Neural progenitor cell (in vitro differentiated cells): Measurements from ENCODE around the gene KDM2A. TPM values are rescaled to one million over a fixed set of nuclear protein-coding genes. Genes with fewer than 3 reads are reported as not detected.

Experiments used
- DNase-seq: peaks from one replicate; pipeline ENCODE4 v3.0.0-alpha.2; 2016; ENCODE audit warnings: low spot score
- H2AFZ ChIP-seq: fragments of 200-600 bp; sonication (generic); replicated peaks from 2 replicates; pipeline ENCODE4 v1.6.1; 2016; ENCODE audit warnings: antibody characterized with exemption
- H3F3A ChIP-seq: fragments of 200-600 bp; sonication (generic); 2 replicates; pipeline ENCODE4 v1.6.1; 2016; ENCODE audit warnings: antibody characterized with exemption, low read depth
- H3K27ac ChIP-seq: fragments of 200-600 bp; sonication (generic); 2 replicates; pipeline ENCODE4 v1.5.1; 2016; ENCODE audit warnings: mild to moderate bottlenecking
- H3K27me3 ChIP-seq: fragments of 200-600 bp; sonication (generic); 2 replicates; pipeline ENCODE4 v1.6.1; 2016; ENCODE audit warnings: mild to moderate bottlenecking, moderate library complexity
- H3K36me3 ChIP-seq: fragments of 200-600 bp; sonication (generic); 2 replicates; pipeline ENCODE4 v1.5.1; 2016
- H3K4me1 ChIP-seq: fragments of 200-600 bp; sonication (generic); 2 replicates; pipeline ENCODE4 v1.6.1; 2016; ENCODE audit warnings: mixed run types
- H3K4me2 ChIP-seq: fragments of 200-600 bp; sonication (generic); 2 replicates; pipeline ENCODE4 v1.6.1; 2016
- H3K4me3 ChIP-seq: fragments of 200-600 bp; sonication (generic); 2 replicates; pipeline ENCODE4 v1.5.1; 2016
- H3K79me2 ChIP-seq: fragments of 200-600 bp; sonication (generic); 2 replicates; pipeline ENCODE4 v1.6.1; 2016; ENCODE audit warnings: low read depth
- H3K9ac ChIP-seq: fragments of 200-600 bp; sonication (generic); 2 replicates; pipeline ENCODE4 v1.6.1; 2016
- H3K9me3 ChIP-seq: fragments of 200-600 bp; sonication (generic); 2 replicates; pipeline ENCODE4 v1.5.1; 2016; ENCODE audit warnings: low read depth
- H4K20me1 ChIP-seq: fragments of 200-600 bp; sonication (generic); 2 replicates; pipeline ENCODE4 v1.6.1; 2016; ENCODE audit warnings: low read depth
- H3K27ac Mint-ChIP-seq: 3 replicates; pipeline ENCODE4 v1.8.0; 2021; ENCODE audit warnings: mixed read lengths
- H3K27me3 Mint-ChIP-seq: 2 replicates; pipeline ENCODE4 v1.8.0; 2022; ENCODE audit warnings: low read depth, mild to moderate bottlenecking, inconsistent platforms, moderate library complexity, mixed read lengths; ENCODE audit not compliant: insufficient read depth
- H3K36me3 Mint-ChIP-seq: 3 replicates; pipeline ENCODE4 v1.8.0; 2021; ENCODE audit warnings: mixed read lengths
- H3K4me1 Mint-ChIP-seq: 3 replicates; pipeline ENCODE4 v1.8.0; 2021; ENCODE audit warnings: mixed read lengths
- H3K4me3 Mint-ChIP-seq: 3 replicates; pipeline ENCODE4 v1.8.0; 2021; ENCODE audit warnings: mild to moderate bottlenecking, moderate library complexity, mixed read lengths
- H3K9me3 Mint-ChIP-seq: 3 replicates; pipeline ENCODE4 v1.8.0; 2020; ENCODE audit warnings: mixed read lengths
- EZH2 ChIP-seq: fragments of 200-600 bp; sonication (generic); IDR thresholded peaks from 2 replicates; pipeline ENCODE4 v1.6.1; 2017; ENCODE audit warnings: antibody characterized with exemption, mild to moderate bottlenecking, moderate library complexity
- EZH2phosphoT487 ChIP-seq: fragments of 200-600 bp; sonication (generic); IDR thresholded peaks from 2 replicates; pipeline ENCODE4 v1.6.1; 2017; ENCODE audit warnings: antibody characterized with exemption
- total RNA-seq: library from RNA; depleted of rRNA; stranded (reverse); fragments of >200 nt; gene quantifications from 2 replicates; pipeline ENCODE4 v1.2.3, GENCODE V29; 2015; ENCODE audit warnings: low replicate concordance
- TF ChIP-seq, protein P1 (sequence below): fragments of 200-600 bp; sonication (generic); IDR thresholded peaks from 2 replicates; pipeline ENCODE4 v1.5.1; 2017; ENCODE audit warnings: antibody characterized with exemption, mild to moderate bottlenecking

KDM2A gene
- total RNA-seq, 1 donor from 2014 or later: 49.5 TPM

DNA sequence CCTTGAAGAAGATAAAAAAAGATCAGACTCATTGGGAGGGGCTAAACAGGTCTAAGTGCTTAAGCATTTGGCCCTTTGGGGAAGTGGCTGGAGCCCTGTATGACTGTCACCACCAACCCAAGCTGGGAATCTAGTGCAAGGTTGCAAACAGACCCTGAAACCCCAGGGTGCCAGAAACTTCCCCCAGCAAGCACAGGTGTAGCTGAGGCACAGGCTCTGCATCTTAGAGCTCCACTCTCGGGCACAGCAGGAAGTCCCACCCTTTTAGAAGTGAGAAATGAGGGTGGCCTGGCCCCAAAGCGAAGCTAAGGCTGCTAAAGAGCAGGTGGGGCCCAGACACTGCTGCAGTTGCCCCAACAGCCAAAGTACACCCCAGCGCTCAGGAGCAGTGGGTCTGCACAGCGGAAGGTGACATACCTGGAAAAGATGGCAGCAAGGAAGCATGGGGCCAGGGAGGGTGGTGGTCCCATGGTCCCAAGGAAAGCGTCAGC is 5.8 kb upstream of the KDM2A start:
- H4K20me1 ChIP-seq: no peaks in the 10 kb centered on the region
- peaks cover 7% of the 10 kb centered on the region for H3K79me2 ChIP-seq
- H3K27ac ChIP-seq: no peak overlapping the region
- no peak overlapping the region for H3K9ac ChIP-seq
- no peak overlapping the region for H3K4me3 ChIP-seq
- no peaks in the 10 kb centered on the region for H3K9me3 ChIP-seq
- peaks cover 9% of the 10 kb centered on the region for H3K4me1 Mint-ChIP-seq
- H3K36me3 ChIP-seq: no peaks in the 10 kb centered on the region
- no peak for DNase-seq
- peaks cover 8% of the 10 kb centered on the region for H3K27me3 Mint-ChIP-seq
- H3F3A ChIP-seq: peaks cover 20% of the 10 kb centered on the region
- peaks cover 12% of the 10 kb centered on the region for H3K4me1 ChIP-seq
- no peak overlapping the region for H3K4me3 Mint-ChIP-seq
- H3K9me3 Mint-ChIP-seq: no peaks in the 10 kb centered on the region
- H3K27ac Mint-ChIP-seq: no peak overlapping the region
- H2AFZ ChIP-seq: no peak overlapping the region
- H3K36me3 Mint-ChIP-seq: no peaks in the 10 kb centered on the region
- peaks cover 12% of the 10 kb centered on the region for H3K27me3 ChIP-seq
- H3K4me2 ChIP-seq: no peak overlapping the region
- TF ChIP-seq EZH2 (no peak), EZH2phosphoT487 (no peak)
- TF ChIP-seq, protein P1, sequence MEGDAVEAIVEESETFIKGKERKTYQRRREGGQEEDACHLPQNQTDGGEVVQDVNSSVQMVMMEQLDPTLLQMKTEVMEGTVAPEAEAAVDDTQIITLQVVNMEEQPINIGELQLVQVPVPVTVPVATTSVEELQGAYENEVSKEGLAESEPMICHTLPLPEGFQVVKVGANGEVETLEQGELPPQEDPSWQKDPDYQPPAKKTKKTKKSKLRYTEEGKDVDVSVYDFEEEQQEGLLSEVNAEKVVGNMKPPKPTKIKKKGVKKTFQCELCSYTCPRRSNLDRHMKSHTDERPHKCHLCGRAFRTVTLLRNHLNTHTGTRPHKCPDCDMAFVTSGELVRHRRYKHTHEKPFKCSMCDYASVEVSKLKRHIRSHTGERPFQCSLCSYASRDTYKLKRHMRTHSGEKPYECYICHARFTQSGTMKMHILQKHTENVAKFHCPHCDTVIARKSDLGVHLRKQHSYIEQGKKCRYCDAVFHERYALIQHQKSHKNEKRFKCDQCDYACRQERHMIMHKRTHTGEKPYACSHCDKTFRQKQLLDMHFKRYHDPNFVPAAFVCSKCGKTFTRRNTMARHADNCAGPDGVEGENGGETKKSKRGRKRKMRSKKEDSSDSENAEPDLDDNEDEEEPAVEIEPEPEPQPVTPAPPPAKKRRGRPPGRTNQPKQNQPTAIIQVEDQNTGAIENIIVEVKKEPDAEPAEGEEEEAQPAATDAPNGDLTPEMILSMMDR: no peak

DNA sequence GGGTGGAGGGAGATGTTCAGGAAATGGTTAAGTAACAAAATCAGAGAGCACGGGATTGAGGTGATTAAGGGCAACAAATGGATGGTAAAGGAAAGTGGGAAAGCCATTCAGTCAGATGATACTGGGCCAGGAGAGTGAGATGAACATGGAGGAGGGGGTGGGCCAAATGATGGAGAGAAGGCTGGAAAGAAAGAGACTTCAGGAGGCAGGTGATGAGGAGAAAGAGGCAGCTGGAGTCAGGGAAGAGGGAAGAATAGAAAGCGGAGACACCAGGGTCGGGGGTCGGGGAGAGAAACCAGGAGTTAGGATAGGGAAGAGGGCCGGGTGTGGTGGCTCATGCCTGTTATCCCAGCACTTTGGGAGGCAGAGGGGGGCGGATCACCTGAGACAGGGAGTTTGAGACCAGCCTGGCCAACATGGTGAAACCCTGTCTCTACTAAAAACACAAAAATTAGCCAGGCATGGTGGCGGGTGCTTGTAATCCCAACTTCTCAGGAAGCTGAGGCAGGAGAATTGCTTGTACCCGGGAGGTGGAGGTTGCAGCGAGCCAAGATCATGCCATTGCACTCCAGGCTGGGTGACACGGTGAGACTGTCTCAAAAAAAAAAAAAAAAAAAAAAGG is 4.7 kb upstream of the KDM2A start:
- peaks cover 8% of the 10 kb centered on the region for H3K27me3 Mint-ChIP-seq
- no peaks in the 10 kb centered on the region for H3K36me3 Mint-ChIP-seq
- Histone ChIP-seq H3K79me2 (peaks cover 9% of the 10 kb centered on the region), H3K36me3 (no peaks in the 10 kb centered on the region), H3K4me1 (peaks cover 12% of the 10 kb centered on the region), H3K27ac (no peak overlapping the region), H3K27me3 (peaks cover 12% of the 10 kb centered on the region), H2AFZ (no peak overlapping the region), H3K9me3 (no peaks in the 10 kb centered on the region), H4K20me1 (no peaks in the 10 kb centered on the region), H3F3A (peaks cover 23% of the 10 kb centered on the region), H3K4me3 (no peak overlapping the region), H3K4me2 (no peak overlapping the region), H3K9ac (no peak overlapping the region)
- no peak for DNase-seq
- peaks cover 9% of the 10 kb centered on the region for H3K4me1 Mint-ChIP-seq
- H3K9me3 Mint-ChIP-seq: no peaks in the 10 kb centered on the region
- no peak overlapping the region for H3K27ac Mint-ChIP-seq
- TF ChIP-seq, protein P1: no peak
- TF ChIP-seq EZH2phosphoT487 (no peak), EZH2 (no peak)
- H3K4me3 Mint-ChIP-seq: no peak overlapping the region

DNA sequence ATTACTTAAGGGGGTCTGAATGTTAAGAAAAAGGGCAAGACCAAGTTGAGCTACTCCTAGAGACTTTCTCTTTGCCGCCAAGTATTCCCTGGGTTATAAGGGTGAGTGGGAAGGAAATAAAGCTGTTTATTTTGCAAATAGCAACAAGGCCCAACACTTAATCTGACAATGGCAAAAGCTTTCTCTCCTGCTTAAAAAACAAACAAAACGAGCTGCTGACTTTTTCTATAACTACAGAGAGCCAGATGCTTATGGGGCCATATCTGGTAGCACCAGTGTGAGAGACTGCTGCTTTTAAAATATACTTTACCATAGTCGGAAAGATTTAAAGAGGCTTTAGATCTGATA is 2.3 kb upstream of the KDM2A start:
- Histone ChIP-seq H3K4me2 (no peak overlapping the region), H3K27ac (no peak overlapping the region)

More for the DNA sequence above, 2.3 kb upstream of the KDM2A start:
- H2AFZ ChIP-seq: no peak overlapping the region
- no peaks in the 10 kb centered on the region for H3K9me3 Mint-ChIP-seq
- no peaks in the 10 kb centered on the region for H3K36me3 ChIP-seq
- no peak overlapping the region for H3K4me3 ChIP-seq
- peaks cover 17% of the 10 kb centered on the region for H3K4me1 Mint-ChIP-seq
- H3K36me3 Mint-ChIP-seq: peaks cover 2% of the 10 kb centered on the region
- DNase-seq: no peak
- H3K9me3 ChIP-seq: no peaks in the 10 kb centered on the region
- peaks cover 21% of the 10 kb centered on the region for H4K20me1 ChIP-seq
- no peak overlapping the region for H3K4me3 Mint-ChIP-seq
- H3K79me2 ChIP-seq: peaks cover 33% of the 10 kb centered on the region
- H3K27me3 ChIP-seq: peaks cover 12% of the 10 kb centered on the region
- TF ChIP-seq, protein P1: no peak
- TF ChIP-seq EZH2: no peak
- no peak for TF ChIP-seq EZH2phosphoT487
- no peak overlapping the region for H3K27ac Mint-ChIP-seq
- H3K27me3 Mint-ChIP-seq: peaks cover 8% of the 10 kb centered on the region
- H3K4me1 ChIP-seq: peaks cover 20% of the 10 kb centered on the region
- H3K9ac ChIP-seq: no peak overlapping the region
- peaks cover 23% of the 10 kb centered on the region for H3F3A ChIP-seq
